Measurements from ENCODE around the gene RBM26.

DNA sequence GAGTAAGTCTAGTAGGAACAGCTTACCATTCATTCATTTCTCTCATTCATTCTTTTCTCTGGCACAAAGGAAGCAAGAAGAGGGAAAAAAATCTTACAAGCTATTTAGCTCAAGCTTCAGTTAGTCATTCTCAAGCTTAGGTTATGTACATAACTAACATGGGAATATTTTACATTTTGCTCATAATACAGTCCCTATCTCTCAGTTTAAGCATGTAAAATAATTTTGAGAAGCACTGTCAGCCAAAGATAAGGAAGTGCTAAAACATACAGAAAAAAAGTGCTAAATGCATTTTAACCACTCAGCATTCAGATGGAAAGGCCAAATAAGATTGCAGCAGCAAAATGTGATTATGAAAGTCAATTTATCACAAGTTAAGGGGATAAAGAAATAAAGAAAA is 7.9 kb downstream of the RBM26 start:
- no peak for TF ChIP-seq EP300 (IDR thresholded peaks at IDR 0.05)
- TF ChIP-seq, protein P1, sequence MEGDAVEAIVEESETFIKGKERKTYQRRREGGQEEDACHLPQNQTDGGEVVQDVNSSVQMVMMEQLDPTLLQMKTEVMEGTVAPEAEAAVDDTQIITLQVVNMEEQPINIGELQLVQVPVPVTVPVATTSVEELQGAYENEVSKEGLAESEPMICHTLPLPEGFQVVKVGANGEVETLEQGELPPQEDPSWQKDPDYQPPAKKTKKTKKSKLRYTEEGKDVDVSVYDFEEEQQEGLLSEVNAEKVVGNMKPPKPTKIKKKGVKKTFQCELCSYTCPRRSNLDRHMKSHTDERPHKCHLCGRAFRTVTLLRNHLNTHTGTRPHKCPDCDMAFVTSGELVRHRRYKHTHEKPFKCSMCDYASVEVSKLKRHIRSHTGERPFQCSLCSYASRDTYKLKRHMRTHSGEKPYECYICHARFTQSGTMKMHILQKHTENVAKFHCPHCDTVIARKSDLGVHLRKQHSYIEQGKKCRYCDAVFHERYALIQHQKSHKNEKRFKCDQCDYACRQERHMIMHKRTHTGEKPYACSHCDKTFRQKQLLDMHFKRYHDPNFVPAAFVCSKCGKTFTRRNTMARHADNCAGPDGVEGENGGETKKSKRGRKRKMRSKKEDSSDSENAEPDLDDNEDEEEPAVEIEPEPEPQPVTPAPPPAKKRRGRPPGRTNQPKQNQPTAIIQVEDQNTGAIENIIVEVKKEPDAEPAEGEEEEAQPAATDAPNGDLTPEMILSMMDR (IDR thresholded peaks at IDR 0.05), result no peak
